ENCODE data around the gene TRPM2.

GRCh38 chr21:44379991-44380865 lies 26.8 kb downstream of the TRPM2 start:
- TF ChIP-seq CTCF (IDR thresholded peaks at IDR 0.05) (no peak), POLR2A (IDR thresholded peaks at IDR 0.05) (no peak)

Measured in Peyer's patch (tissue), 4 donors.